Neuronal stem cell (in vitro differentiated cells): ENCODE data around the gene MAP3K15.
A peak's percentile ranks its signal among the peaks of the same experiment; 100 is the strongest.

Experiments used
- DNase-seq: peaks from one replicate; pipeline ENCODE4 v3.0.0-alpha.2; 2013; ENCODE audit warnings: low spot score
- H2AFZ ChIP-seq: one replicate; pipeline ENCODE4 v1.6.1; 2013; ENCODE audit warnings: mild to moderate bottlenecking, low read length, inconsistent platforms
- H2AK5ac ChIP-seq: 2 replicates; pipeline ENCODE4 v1.6.1; 2013; ENCODE audit warnings: low read depth, mild to moderate bottlenecking, inconsistent platforms, low read length, moderate library complexity, mixed read lengths
- H2BK120ac ChIP-seq: 2 replicates; pipeline ENCODE4 v1.6.1; 2013; ENCODE audit warnings: low read depth, mild to moderate bottlenecking, inconsistent platforms, low read length, moderate library complexity, mixed read lengths
- H2BK12ac ChIP-seq: one replicate; pipeline ENCODE4 v1.6.1; 2013; ENCODE audit warnings: low read length, inconsistent platforms
- H2BK15ac ChIP-seq: 2 replicates; pipeline ENCODE4 v1.6.1; 2013; ENCODE audit warnings: mild to moderate bottlenecking, low read length, inconsistent platforms, mixed read lengths
- H2BK5ac ChIP-seq: one replicate; pipeline ENCODE4 v1.6.1; 2013; ENCODE audit warnings: inconsistent platforms, mild to moderate bottlenecking, low read length, moderate library complexity
- H3K14ac ChIP-seq: one replicate; pipeline ENCODE4 v1.6.1; 2013; ENCODE audit warnings: low read length, inconsistent platforms
- H3K18ac ChIP-seq: 2 replicates; pipeline ENCODE4 v1.6.1; 2013; ENCODE audit warnings: low read length, inconsistent platforms
- H3K23ac ChIP-seq: 2 replicates; pipeline ENCODE4 v1.6.1; 2013; ENCODE audit warnings: low read depth, mild to moderate bottlenecking, mixed read lengths, low read length, inconsistent platforms; ENCODE audit not compliant: poor library complexity
- H3K27ac ChIP-seq: replicated peaks from 3 replicates; pipeline ENCODE4 v1.5.1; 2013; ENCODE audit warnings: low read length, inconsistent platforms
- H3K27me3 ChIP-seq, 3 experiments: 2 replicates each; pipeline ENCODE4 v1.6.1; 2013; ENCODE audit warnings: low read length in 3 of 3, mild to moderate bottlenecking in 2 of 3, inconsistent platforms in 1 of 3, low read depth in 1 of 3, mixed read lengths in 1 of 3, moderate library complexity in 1 of 3; ENCODE audit not compliant: control insufficient read depth in 3 of 3, insufficient read depth in 3 of 3
- H3K36me3 ChIP-seq, 2 donors: replicated peaks in 1 of 2; 2 replicates each; pipeline ENCODE4 v1.6.1; 2013; ENCODE audit warnings: low read length in 2 of 2; ENCODE audit not compliant: control insufficient read depth in 2 of 2, insufficient read depth in 2 of 2
- H3K4ac ChIP-seq: 2 replicates; pipeline ENCODE4 v1.6.1; 2013; ENCODE audit warnings: inconsistent platforms, mild to moderate bottlenecking, low read length, moderate library complexity
- H3K4me1 ChIP-seq, 2 donors: 1 replicate in 1 of 2; 2 replicates in 1 of 2; pipeline ENCODE4 v1.6.1; 2013; ENCODE audit warnings: low read length in 2 of 2, low read depth in 1 of 2; ENCODE audit not compliant: control insufficient read depth in 2 of 2, insufficient read depth in 1 of 2
- H3K4me2 ChIP-seq: one replicate; pipeline ENCODE4 v1.6.1; 2013; ENCODE audit warnings: mild to moderate bottlenecking, low read length, inconsistent platforms; ENCODE audit not compliant: insufficient read depth, poor library complexity, severe bottlenecking
- H3K4me3 ChIP-seq, 2 donors: 2 replicates each; pipeline ENCODE4 v1.5.1; 2013; ENCODE audit warnings: low read length in 2 of 2, mild to moderate bottlenecking in 2 of 2, inconsistent platforms in 1 of 2, moderate library complexity in 1 of 2
- H3K79me1 ChIP-seq: one replicate; pipeline ENCODE4 v1.6.1; 2013; ENCODE audit warnings: low read depth, mild to moderate bottlenecking, inconsistent platforms, low read length, moderate library complexity
- H3K9ac ChIP-seq: one replicate; pipeline ENCODE4 v1.6.1; 2013; ENCODE audit warnings: mild to moderate bottlenecking, low read depth, low read length, inconsistent platforms; ENCODE audit not compliant: poor library complexity
- H3K9me3 ChIP-seq, 2 donors: replicated peaks in 1 of 2; 2 replicates each; pipeline versions ENCODE3 to v1.6.1; 2013; ENCODE audit warnings: low read length in 2 of 2, mild to moderate bottlenecking in 2 of 2, inconsistent platforms in 1 of 2, low read depth in 1 of 2, mixed read lengths in 1 of 2, moderate library complexity in 1 of 2; ENCODE audit not compliant: control insufficient read depth in 2 of 2, insufficient read depth in 1 of 2
- H4K8ac ChIP-seq: one replicate; pipeline ENCODE4 v1.6.1; 2013; ENCODE audit warnings: low read depth, mild to moderate bottlenecking, inconsistent platforms, low read length, moderate library complexity
- H4K91ac ChIP-seq: one replicate; pipeline ENCODE4 v1.6.1; 2013; ENCODE audit warnings: low read length, low read depth, mild to moderate bottlenecking, inconsistent platforms; ENCODE audit not compliant: poor library complexity
- WGBS, 2 donors: extraction: QIAGEN DNeasy Blood & Tissue Kit; methylation state at CpG; one replicate each; pipeline ENCODE4 v1.1.7; 2013; ENCODE audit warnings: missing lambda C conversion rate in 2 of 2, mixed read lengths in 1 of 2; ENCODE audit not compliant: insufficient read length in 2 of 2, insufficient replicate concordance in 1 of 2; ENCODE audit errors: extremely low coverage in 2 of 2; 5-methylcytosine and 5-hydroxymethylcytosine counted together

MAP3K15 gene

GRCh38 chrX:19334945-19335626 lies 180.2 kb downstream of the MAP3K15 start:
- Histone ChIP-seq H3K4me3 (no peak overlapping the region), H2AFZ (no peak overlapping the region), H3K9me3 (no peaks in the 10 kb centered on the region), H2AK5ac (no peak overlapping the region), H3K14ac (no peak overlapping the region), H3K9ac (no peak overlapping the region), H4K91ac (no peak overlapping the region), H3K18ac (no peak overlapping the region), H2BK12ac (no peak overlapping the region), H3K27me3 (no peaks in the 10 kb centered on the region), H3K4me1 (no peaks in the 10 kb centered on the region), H2BK120ac (no peak overlapping the region), H3K23ac (no peak overlapping the region), H3K4ac (no peak overlapping the region), H2BK5ac (no peak overlapping the region), H2BK15ac (no peak overlapping the region), H3K27ac (no peak overlapping the region), H4K8ac (no peak overlapping the region), H3K79me1 (no peaks in the 10 kb centered on the region), H3K4me2 (no peak overlapping the region), H3K36me3 (no peaks in the 10 kb centered on the region)
- WGBS, 2 donors: no CpG with 5 or more reads among the region's 16 CpGs
- peak; percentile 14 for DNase-seq

GRCh38 chrX:19332983-19333382 lies 182.3 kb downstream of the MAP3K15 start:
- Histone ChIP-seq H3K23ac (no peak overlapping the region), H3K4ac (no peak overlapping the region), H3K27me3 (no peaks in the 10 kb centered on the region), H3K18ac (no peak overlapping the region), H2AFZ (no peak overlapping the region), H3K9ac (no peak overlapping the region), H3K27ac (no peak overlapping the region), H2BK12ac (no peak overlapping the region), H2BK120ac (no peak overlapping the region), H3K9me3 (no peaks in the 10 kb centered on the region), H4K8ac (no peak overlapping the region), H3K4me2 (no peak overlapping the region), H2BK5ac (no peak overlapping the region), H2AK5ac (no peak overlapping the region), H3K4me1 (no peaks in the 10 kb centered on the region), H3K36me3 (no peaks in the 10 kb centered on the region), H3K14ac (no peak overlapping the region), H4K91ac (no peak overlapping the region), H3K79me1 (no peaks in the 10 kb centered on the region), H3K4me3 (no peak overlapping the region), H2BK15ac (no peak overlapping the region)
- no peak for DNase-seq
- no CpG with 5 or more reads among the region's 5 CpGs for WGBS, 2 donors

- no peak for DNase-seq
- no peak overlapping the region for H4K91ac ChIP-seq
- no peak overlapping the region for H2AFZ ChIP-seq
- H2AK5ac ChIP-seq: no peak overlapping the region
- H3K23ac ChIP-seq: no peak overlapping the region
- no peak overlapping the region for H3K9ac ChIP-seq
- H3K4me3 ChIP-seq: no peak overlapping the region
- H2BK12ac ChIP-seq: no peak overlapping the region
- H3K36me3 ChIP-seq: no peaks in the 10 kb centered on the region
- H3K27ac ChIP-seq: no peak overlapping the region
- H3K27me3 ChIP-seq: no peaks in the 10 kb centered on the region
- no peak overlapping the region for H4K8ac ChIP-seq
- H3K9me3 ChIP-seq: no peaks in the 10 kb centered on the region
- no CpG with 5 or more reads among the region's 10 CpGs for WGBS, 2 donors
- H3K4me1 ChIP-seq: no peaks in the 10 kb centered on the region
- no peak overlapping the region for H3K18ac ChIP-seq
- H3K14ac ChIP-seq: no peak overlapping the region
- no peak overlapping the region for H2BK15ac ChIP-seq
- no peak overlapping the region for H2BK5ac ChIP-seq
- H3K4ac ChIP-seq: no peak overlapping the region
- no peak overlapping the region for H2BK120ac ChIP-seq
- no peaks in the 10 kb centered on the region for H3K79me1 ChIP-seq
- no peak overlapping the region for H3K4me2 ChIP-seq
Observed at GRCh38 chrX:19331831-19332230, 183.5 kb downstream of the MAP3K15 start.

- Histone ChIP-seq H3K27ac (no peak overlapping the region), H4K8ac (no peak overlapping the region), H3K18ac (no peak overlapping the region), H3K9ac (no peak overlapping the region), H2BK15ac (no peak overlapping the region), H3K36me3 (no peaks in the 10 kb centered on the region), H3K27me3 (no peaks in the 10 kb centered on the region), H3K4ac (no peak overlapping the region), H3K14ac (no peak overlapping the region), H2BK5ac (no peak overlapping the region), H2BK12ac (no peak overlapping the region), H2AK5ac (no peak overlapping the region), H2AFZ (no peak overlapping the region), H3K23ac (no peak overlapping the region), H3K9me3 (no peaks in the 10 kb centered on the region), H3K4me1 (no peaks in the 10 kb centered on the region), H3K4me3 (no peak overlapping the region), H3K4me2 (no peak overlapping the region), H4K91ac (no peak overlapping the region), H3K79me1 (no peaks in the 10 kb centered on the region), H2BK120ac (no peak overlapping the region)
- DNase-seq: no peak
- WGBS, 2 donors: no CpG with 5 or more reads among the region's 2 CpGs
Observed at GRCh38 chrX:19326567-19326966, 188.7 kb downstream of the MAP3K15 start.
